Spleen (tissue), 11 donors: ENCODE data around the gene CASP7. TPM values are rescaled to one million over a fixed set of nuclear protein-coding genes. Genes with fewer than 3 reads are reported as not detected.

Source experiments
- DNase-seq: peaks from one replicate; pipeline ENCODE4 v3.0.0-alpha.2; 2020
- H3K27ac ChIP-seq, 8 donors: fragments of 200-600 bp; sonication (generic) in 7 of 8; 1 replicate in 4 of 8; 2 replicates in 4 of 8; pipeline versions ENCODE4 v1.5.0 to v1.8.0; 2016 to 2021; ENCODE audit warnings: inconsistent platforms in 4 of 8, mild to moderate bottlenecking in 4 of 8, moderate library complexity in 1 of 8
- H3K27me3 ChIP-seq, 7 donors: fragments of 200-600 bp; sonication (generic) in 6 of 7; replicated peaks in 1 of 7; 1 replicate in 4 of 7; 2 replicates in 3 of 7; pipeline versions ENCODE4 v1.5.0 to v1.8.0; 2016 to 2021; ENCODE audit warnings: inconsistent platforms in 3 of 7, mild to moderate bottlenecking in 1 of 7
- H3K36me3 ChIP-seq, 6 donors: fragments of 200-600 bp; sonication (generic) in 5 of 6; 1 replicate in 4 of 6; 2 replicates in 2 of 6; pipeline versions ENCODE4 v1.5.0 to v1.8.0; 2016 to 2021; ENCODE audit warnings: inconsistent platforms in 2 of 6
- H3K4me1 ChIP-seq, 6 donors: fragments of 200-600 bp; sonication (generic) in 5 of 6; 1 replicate in 3 of 6; 2 replicates in 3 of 6; pipeline versions ENCODE4 v1.5.0 to v1.8.0; 2016 to 2021; ENCODE audit warnings: inconsistent platforms in 3 of 6
- H3K4me3 ChIP-seq, 8 donors: fragments of 200-600 bp; sonication (generic) in 7 of 8; 1 replicate in 4 of 8; 2 replicates in 4 of 8; pipeline versions ENCODE4 v1.5.0 to v1.8.0; 2016 to 2021; ENCODE audit warnings: inconsistent platforms in 4 of 8, mild to moderate bottlenecking in 4 of 8, moderate library complexity in 2 of 8
- H3K9me3 ChIP-seq, 8 donors: fragments of 200-600 bp; sonication (generic) in 7 of 8; 1 replicate in 4 of 8; 2 replicates in 4 of 8; pipeline versions ENCODE4 v1.5.0 to v1.8.0; 2016 to 2021; ENCODE audit warnings: inconsistent platforms in 4 of 8
- CTCF ChIP-seq, 11 experiments: fragments of 200-600 bp in 7 of 11; fragments of 450-650 bp in 4 of 11; sonication (generic) in 4 of 11; IDR thresholded peaks in 8 of 11; conservative IDR thresholded peaks in 3 of 11; 1 replicate in 7 of 11; 2 replicates in 4 of 11; pipeline versions ENCODE4 v1.4.0 to v1.8.0; 2016 to 2021; ENCODE audit warnings: antibody characterized with exemption in 11 of 11, inconsistent platforms in 4 of 11, mild to moderate bottlenecking in 1 of 11
- POLR2A ChIP-seq, 3 donors: fragments of 450-650 bp; IDR thresholded peaks; one replicate each; pipeline ENCODE4 v1.5.1; 2017; ENCODE audit warnings: antibody characterized with exemption in 3 of 3, mild to moderate bottlenecking in 1 of 3
- POLR2AphosphoS5 ChIP-seq, 3 donors: sonication (generic); formaldehyde crosslinking; IDR thresholded peaks; one replicate each; pipeline ENCODE4 v1.5.1; 2017; ENCODE audit warnings: antibody characterized with exemption in 3 of 3
- WGBS, 5 donors: extraction: QIAGEN DNeasy Blood & Tissue Kit in 3 of 5; methylation state at CpG; one replicate each; pipeline versions ENCODE4 v1.1.5 to v1.1.7; 2013 to 2018; 5-methylcytosine and 5-hydroxymethylcytosine counted together
- intact Hi-C: fragments of 100-400 bp; cut with DNase I; formaldehyde crosslinking; loops from one replicate; pipeline ENCODE4 v1.15.0; 2023; ENCODE audit warnings: low total_unique reads
- polyA plus RNA-seq, 3 donors: library from polyadenylated mRNA; stranded (reverse); fragments of 200-250 nt; gene quantifications; one replicate each; pipeline ENCODE4 v1.2.1, GENCODE V29; 2013
- total RNA-seq, 7 donors: library from RNA; depleted of rRNA in 3 of 7; stranded (reverse); fragments of >200 nt in 3 of 7; fragmentation: NEBNext Ultra II Directional in 4 of 7; extraction: Animal tissue kit (Norgen Biotek cat#: 25700) in 4 of 7; gene quantifications; one replicate each; pipeline versions ENCODE4 v1.1.0 to v1.2.1, GENCODE V29; 2016 to 2021
- donor health status: healthy with polysubstance abuse.
- donor health status: DM: no; HTN: no; CAD: no; lungs with moderate emphysema.
- donor health status: DM: no; HTN: no; CAD: no.
- donor health status: Bipolar disorder and iron deficiency.
- donor health status: healthy.
- donor health status: DM: no; HTN: no; CAD: no.
- donor health status: DM: yes; HTN: yes; CAD: no.

Gene CASP7
- total and polyA plus RNA-seq, 10 donors = 10.4 to 27.3 (median 19.2) TPM

- no peak for DNase-seq
- Histone ChIP-seq H3K9me3 (no peaks in the 10 kb centered on the region), H3K4me1 (no peaks in the 10 kb centered on the region), H3K36me3 (no peaks in the 10 kb centered on the region), H3K4me3 (no peak overlapping the region), H3K27ac (no peak overlapping the region), H3K27me3 (peaks cover 0 to 15% (median 0%) of the 10 kb centered on the region in 7 donors)
- intact Hi-C loops = no loop called here
- TF ChIP-seq POLR2AphosphoS5 (IDR thresholded peaks at IDR 0.05) (no peak), CTCF (IDR thresholded peaks at IDR 0.05 in 8 of 11, conservative IDR thresholded peaks at IDR 0.05 in 3 of 11) (no peak), POLR2A (IDR thresholded peaks at IDR 0.05) (no peak)
- 67 to 73% (median 68%) methylated on average over 3 of the region's 3 CpGs for WGBS, 5 donors
These were observed 39.7 kb upstream of the CASP7 start for GRCh38 chr10:113639966-113640365.

- intact Hi-C loops = no loop called here
- Histone ChIP-seq H3K36me3 (no peaks in the 10 kb centered on the region), H3K4me1 (no peaks in the 10 kb centered on the region), H3K27me3 (peaks cover 0 to 9% (median 0%) of the 10 kb centered on the region in 7 donors), H3K9me3 (no peaks in the 10 kb centered on the region), H3K27ac (no peak overlapping the region), H3K4me3 (no peak overlapping the region)
- 68 to 86% (median 81%) methylated on average over 4 of the region's 4 CpGs for WGBS, 5 donors
- TF ChIP-seq CTCF (IDR thresholded peaks at IDR 0.05 in 8 of 11, conservative IDR thresholded peaks at IDR 0.05 in 3 of 11) (no peak), POLR2A (IDR thresholded peaks at IDR 0.05) (no peak), POLR2AphosphoS5 (IDR thresholded peaks at IDR 0.05) (no peak)
- no peak for DNase-seq
These were observed 38.0 kb upstream of the CASP7 start for GRCh38 chr10:113641702-113642101.

- no peaks in the 10 kb centered on the region for H3K36me3 ChIP-seq
- H3K9me3 ChIP-seq = no peaks in the 10 kb centered on the region
- TF ChIP-seq POLR2AphosphoS5 (IDR thresholded peaks at IDR 0.05) = no peak
- TF ChIP-seq CTCF (IDR thresholded peaks at IDR 0.05 in 8 of 11, conservative IDR thresholded peaks at IDR 0.05 in 3 of 11) = no peak
- TF ChIP-seq POLR2A (IDR thresholded peaks at IDR 0.05) = no peak
- no peak overlapping the region for H3K4me3 ChIP-seq
- H3K27me3 ChIP-seq = peaks cover 0 to 9% (median 0%) of the 10 kb centered on the region in 7 donors
- 65 to 83% (median 77%) methylated on average over 4 of the region's 4 CpGs for WGBS, 5 donors
- intact Hi-C loops = no loop called here
- DNase-seq = no peak
- H3K4me1 ChIP-seq = no peaks in the 10 kb centered on the region
- H3K27ac ChIP-seq = no peak overlapping the region
These were observed 36.5 kb upstream of the CASP7 start for GRCh38 chr10:113643183-113643582.

GRCh38 chr10:113644185-113645120 is 35.3 kb upstream of the CASP7 start:
- H3K36me3 ChIP-seq = no peaks in the 10 kb centered on the region
- H3K27ac ChIP-seq = no peak overlapping the region
- H3K9me3 ChIP-seq = no peaks in the 10 kb centered on the region
- no peak overlapping the region for H3K4me3 ChIP-seq
- intact Hi-C loops = no loop called here
- TF ChIP-seq POLR2A (IDR thresholded peaks at IDR 0.05) = no peak
- no peak for TF ChIP-seq POLR2AphosphoS5 (IDR thresholded peaks at IDR 0.05)
- TF ChIP-seq CTCF (IDR thresholded peaks at IDR 0.05 in 8 of 11, conservative IDR thresholded peaks at IDR 0.05 in 3 of 11) = no peak
- no peak for DNase-seq
- H3K27me3 ChIP-seq = peaks cover 0 to 9% (median 0%) of the 10 kb centered on the region in 7 donors
- H3K4me1 ChIP-seq = no peaks in the 10 kb centered on the region
- 44 to 56% (median 50%) methylated on average over 7 of the region's 7 CpGs for whole genome bisulfite sequencing, 5 donors
